HepG2 (cell line): ENCODE measurements around the gene NRBP1. TPM values are rescaled to one million over a fixed set of nuclear protein-coding genes. Genes with fewer than 3 reads are reported as not detected.

Experiments used
- BHLHE40 ChIP-seq: IDR thresholded peaks from 2 replicates; pipeline ENCODE4 v1.6.1; 2011; ENCODE audit warnings: low read length, improper control_type of control experiment
- DPF2 ChIP-seq: sonication (generic); formaldehyde crosslinking; IDR thresholded peaks from 2 replicates; pipeline ENCODE4 v1.4.0; 2020; ENCODE audit warnings: mild to moderate bottlenecking, low read depth, missing genetic modification reagents, borderline replicate concordance
- HDAC6 ChIP-seq: fragments of 200-600 bp; sonication (generic); IDR thresholded peaks from 2 replicates; pipeline ENCODE4 v1.7.0; 2017; ENCODE audit warnings: mild to moderate bottlenecking, antibody characterized with exemption, low read length, low read depth
- KLF11 ChIP-seq: IDR thresholded peaks from 2 replicates; pipeline ENCODE4 v1.6.1; 2016; ENCODE audit warnings: missing compliant biosample characterization
- NFIC ChIP-seq: IDR thresholded peaks from 2 replicates; pipeline ENCODE4 v1.6.1; 2012; ENCODE audit warnings: mild to moderate bottlenecking, low read length, inconsistent platforms
- NR2C2 ChIP-seq: sonication (generic); formaldehyde crosslinking; IDR thresholded peaks from 2 replicates; pipeline ENCODE4 v1.4.0; 2020; ENCODE audit warnings: missing genetic modification reagents, mild to moderate bottlenecking, moderate library complexity, borderline replicate concordance
- RBM39 ChIP-seq: fragments of 200-400 bp; formaldehyde crosslinking; IDR thresholded peaks from one replicate; pipeline ENCODE4 v1.6.1; 2018; ENCODE audit warnings: antibody characterized with exemption, mild to moderate bottlenecking, low read depth, low read length; ENCODE audit not compliant: poor library complexity, severe bottlenecking
- XRCC5 ChIP-seq: fragments of 200-400 bp; formaldehyde crosslinking; optimal IDR thresholded peaks from 2 replicates; pipeline ENCODE3; 2017; ENCODE audit warnings: mild to moderate bottlenecking, low read length
- ZNF136 ChIP-seq: sonication (generic); formaldehyde crosslinking; IDR thresholded peaks from 2 replicates; pipeline ENCODE4 v1.8.1; 2022; ENCODE audit warnings: low read depth, mild to moderate bottlenecking, moderate library complexity, missing genetic modification reagents
- ZNF3 ChIP-seq: IDR thresholded peaks from 2 replicates; pipeline ENCODE4 v1.7.0; 2017; ENCODE audit warnings: inconsistent platforms
- ZNF354B ChIP-seq: sonication (generic); formaldehyde crosslinking; IDR thresholded peaks from 2 replicates; pipeline ENCODE4 v1.8.0; 2022; ENCODE audit warnings: mild to moderate bottlenecking, missing genetic modification reagents
- polyA plus RNA-seq, 8 experiments: library from polyadenylated mRNA; depleted of rRNA in 3 of 8; stranded (reverse) in 7 of 8; unstranded in 1 of 8; fragments of >200 nt; fragmentation: Illumina TruSeq in 4 of 8; extraction: Trizol in 4 of 8; gene quantifications; 2 replicates each; pipeline versions ENCODE4 v1.2.1 to v1.2.3, GENCODE V29; 2011 to 2016; ENCODE audit warnings: low read depth in 4 of 8, missing spikeins in 1 of 8, mixed read lengths in 1 of 8; ENCODE audit not compliant: insufficient read depth in 1 of 8
- total RNA-seq, 5 experiments: library from RNA; depleted of rRNA; stranded (reverse); fragments of >200 nt; fragmentation: Illumina TruSeq; extraction: Trizol; gene quantifications; 2 replicates each; pipeline ENCODE4 v1.2.3, GENCODE V29; 2016; ENCODE audit warnings: low read depth in 1 of 5
- TF ChIP-seq, protein P1 (sequence below), 2 experiments: sonication (generic) in 1 of 2; formaldehyde crosslinking in 1 of 2; IDR thresholded peaks; 2 replicates each; pipeline versions ENCODE4 v1.4.0 to v1.6.1; 2016 to 2020; ENCODE audit warnings: borderline replicate concordance in 1 of 2, low read depth in 1 of 2, mild to moderate bottlenecking in 1 of 2, missing genetic modification reagents in 1 of 2
- TF ChIP-seq, protein P2 (sequence below): sonication (generic); formaldehyde crosslinking; IDR thresholded peaks from 2 replicates; pipeline ENCODE4 v1.4.0; 2020; ENCODE audit warnings: missing genetic modification reagents
- TF ChIP-seq, protein P3 (sequence below), 2 experiments: sonication (generic) in 1 of 2; formaldehyde crosslinking in 1 of 2; IDR thresholded peaks; 2 replicates each; pipeline versions ENCODE4 v1.4.0 to v1.6.1; 2018 to 2020; ENCODE audit warnings: missing genetic modification reagents in 2 of 2, borderline replicate concordance in 1 of 2, low read depth in 1 of 2, mild to moderate bottlenecking in 1 of 2, missing biosample characterization in 1 of 2
- TF ChIP-seq, protein P4 (sequence below): sonication (generic); formaldehyde crosslinking; IDR thresholded peaks from 2 replicates; pipeline ENCODE4 v1.5.0; 2020; ENCODE audit warnings: missing genetic modification reagents, mild to moderate bottlenecking, borderline replicate concordance
- TF ChIP-seq, protein P5 (sequence below): sonication (generic); formaldehyde crosslinking; IDR thresholded peaks from 2 replicates; pipeline ENCODE4 v1.4.0; 2020; ENCODE audit warnings: mild to moderate bottlenecking, missing genetic modification reagents

NRBP1 gene
- total and polyA plus RNA-seq, 2 of the 13 experiments (the other 11 are each of a cell fraction or from before 2014, with no cell fraction given), result 165 to 240 TPM

DNA sequence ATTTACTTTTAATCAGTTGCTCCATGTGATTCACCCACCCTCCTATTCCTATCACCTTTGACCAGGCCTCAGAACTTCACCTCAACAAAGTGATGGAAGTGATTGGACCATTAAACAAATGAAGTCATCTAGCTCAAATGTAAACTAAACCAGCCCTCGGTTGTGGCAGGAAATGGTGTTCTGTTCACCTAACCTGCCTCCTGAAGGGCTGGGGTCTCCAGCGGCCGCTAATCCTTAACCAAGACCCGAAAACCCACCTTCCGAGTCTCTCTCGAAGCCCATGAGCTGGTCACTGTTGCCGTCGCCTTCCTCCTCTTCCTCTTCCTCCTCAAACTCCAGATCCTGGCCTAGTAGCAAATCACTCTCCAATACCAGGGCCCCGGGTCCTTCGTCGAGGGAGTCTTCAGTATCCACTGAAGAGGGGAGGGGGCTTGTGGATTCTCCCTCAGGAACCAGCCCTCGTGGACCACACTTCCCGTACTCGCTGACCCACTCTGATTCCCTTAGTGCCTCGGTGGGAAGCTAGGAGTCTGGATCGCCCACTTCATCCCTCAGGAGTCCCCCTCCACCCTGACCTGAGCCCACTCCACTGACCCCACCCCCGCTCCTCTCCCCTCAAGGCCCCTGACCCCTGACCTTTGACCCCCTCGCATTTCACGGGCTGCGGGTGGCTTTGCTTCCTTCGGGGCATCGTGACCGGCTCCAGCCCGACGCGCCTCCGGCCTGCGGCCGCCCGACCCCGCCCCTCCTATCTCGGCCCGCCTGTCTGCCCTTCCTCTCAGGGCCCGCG is 48.4 kb upstream of the NRBP1 start (continued):
- TF ChIP-seq, protein P1, sequence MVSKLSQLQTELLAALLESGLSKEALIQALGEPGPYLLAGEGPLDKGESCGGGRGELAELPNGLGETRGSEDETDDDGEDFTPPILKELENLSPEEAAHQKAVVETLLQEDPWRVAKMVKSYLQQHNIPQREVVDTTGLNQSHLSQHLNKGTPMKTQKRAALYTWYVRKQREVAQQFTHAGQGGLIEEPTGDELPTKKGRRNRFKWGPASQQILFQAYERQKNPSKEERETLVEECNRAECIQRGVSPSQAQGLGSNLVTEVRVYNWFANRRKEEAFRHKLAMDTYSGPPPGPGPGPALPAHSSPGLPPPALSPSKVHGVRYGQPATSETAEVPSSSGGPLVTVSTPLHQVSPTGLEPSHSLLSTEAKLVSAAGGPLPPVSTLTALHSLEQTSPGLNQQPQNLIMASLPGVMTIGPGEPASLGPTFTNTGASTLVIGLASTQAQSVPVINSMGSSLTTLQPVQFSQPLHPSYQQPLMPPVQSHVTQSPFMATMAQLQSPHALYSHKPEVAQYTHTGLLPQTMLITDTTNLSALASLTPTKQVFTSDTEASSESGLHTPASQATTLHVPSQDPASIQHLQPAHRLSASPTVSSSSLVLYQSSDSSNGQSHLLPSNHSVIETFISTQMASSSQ (IDR thresholded peaks at IDR 0.05; ENCODE audit: low read depth), result no peak
- TF ChIP-seq, protein P1 (CRISPR knock-in tag; IDR thresholded peaks at IDR 0.05; ENCODE audit: borderline replicate concordance), result no peak
- no peak for TF ChIP-seq ZNF354B
- TF ChIP-seq, protein P2, sequence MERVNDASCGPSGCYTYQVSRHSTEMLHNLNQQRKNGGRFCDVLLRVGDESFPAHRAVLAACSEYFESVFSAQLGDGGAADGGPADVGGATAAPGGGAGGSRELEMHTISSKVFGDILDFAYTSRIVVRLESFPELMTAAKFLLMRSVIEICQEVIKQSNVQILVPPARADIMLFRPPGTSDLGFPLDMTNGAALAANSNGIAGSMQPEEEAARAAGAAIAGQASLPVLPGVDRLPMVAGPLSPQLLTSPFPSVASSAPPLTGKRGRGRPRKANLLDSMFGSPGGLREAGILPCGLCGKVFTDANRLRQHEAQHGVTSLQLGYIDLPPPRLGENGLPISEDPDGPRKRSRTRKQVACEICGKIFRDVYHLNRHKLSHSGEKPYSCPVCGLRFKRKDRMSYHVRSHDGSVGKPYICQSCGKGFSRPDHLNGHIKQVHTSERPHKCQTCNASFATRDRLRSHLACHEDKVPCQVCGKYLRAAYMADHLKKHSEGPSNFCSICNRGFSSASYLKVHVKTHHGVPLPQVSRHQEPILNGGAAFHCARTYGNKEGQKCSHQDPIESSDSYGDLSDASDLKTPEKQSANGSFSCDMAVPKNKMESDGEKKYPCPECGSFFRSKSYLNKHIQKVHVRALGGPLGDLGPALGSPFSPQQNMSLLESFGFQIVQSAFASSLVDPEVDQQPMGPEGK (CRISPR knock-in tag), result no peak
- TF ChIP-seq XRCC5, result no peak
- TF ChIP-seq DPF2 (CRISPR knock-in tag), result no peak
- no peak for TF ChIP-seq ZNF136 (CRISPR knock-in tag)
- TF ChIP-seq HDAC6, result no peak
- peak; percentile 44; the same call in 1 of the 2 replicates for TF ChIP-seq NFIC
- TF ChIP-seq ZNF3 (CRISPR knock-in tag), result no peak
- no peak for TF ChIP-seq RBM39
- TF ChIP-seq, protein P3, sequence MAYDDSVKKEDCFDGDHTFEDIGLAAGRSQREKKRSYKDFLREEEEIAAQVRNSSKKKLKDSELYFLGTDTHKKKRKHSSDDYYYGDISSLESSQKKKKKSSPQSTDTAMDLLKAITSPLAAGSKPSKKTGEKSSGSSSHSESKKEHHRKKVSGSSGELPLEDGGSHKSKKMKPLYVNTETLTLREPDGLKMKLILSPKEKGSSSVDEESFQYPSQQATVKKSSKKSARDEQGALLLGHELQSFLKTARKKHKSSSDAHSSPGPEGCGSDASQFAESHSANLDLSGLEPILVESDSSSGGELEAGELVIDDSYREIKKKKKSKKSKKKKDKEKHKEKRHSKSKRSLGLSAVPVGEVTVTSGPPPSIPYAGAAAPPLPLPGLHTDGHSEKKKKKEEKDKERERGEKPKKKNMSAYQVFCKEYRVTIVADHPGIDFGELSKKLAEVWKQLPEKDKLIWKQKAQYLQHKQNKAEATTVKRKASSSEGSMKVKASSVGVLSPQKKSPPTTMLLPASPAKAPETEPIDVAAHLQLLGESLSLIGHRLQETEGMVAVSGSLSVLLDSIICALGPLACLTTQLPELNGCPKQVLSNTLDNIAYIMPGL (CRISPR knock-in tag; IDR thresholded peaks at IDR 0.05; ENCODE audit: borderline replicate concordance in 1 of 2, low read depth in 1 of 2), result peak in 1 of 2 experiments; percentile 53; a peak in 1 of 4 replicates
- TF ChIP-seq BHLHE40, result no peak
- TF ChIP-seq NR2C2, result peak; percentile 98
- TF ChIP-seq KLF11 (CRISPR knock-in tag), result no peak; the same call in 1 of the 2 replicates
- TF ChIP-seq, protein P4, sequence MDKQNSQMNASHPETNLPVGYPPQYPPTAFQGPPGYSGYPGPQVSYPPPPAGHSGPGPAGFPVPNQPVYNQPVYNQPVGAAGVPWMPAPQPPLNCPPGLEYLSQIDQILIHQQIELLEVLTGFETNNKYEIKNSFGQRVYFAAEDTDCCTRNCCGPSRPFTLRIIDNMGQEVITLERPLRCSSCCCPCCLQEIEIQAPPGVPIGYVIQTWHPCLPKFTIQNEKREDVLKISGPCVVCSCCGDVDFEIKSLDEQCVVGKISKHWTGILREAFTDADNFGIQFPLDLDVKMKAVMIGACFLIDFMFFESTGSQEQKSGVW (CRISPR knock-in tag), result no peak
- TF ChIP-seq, protein P5, sequence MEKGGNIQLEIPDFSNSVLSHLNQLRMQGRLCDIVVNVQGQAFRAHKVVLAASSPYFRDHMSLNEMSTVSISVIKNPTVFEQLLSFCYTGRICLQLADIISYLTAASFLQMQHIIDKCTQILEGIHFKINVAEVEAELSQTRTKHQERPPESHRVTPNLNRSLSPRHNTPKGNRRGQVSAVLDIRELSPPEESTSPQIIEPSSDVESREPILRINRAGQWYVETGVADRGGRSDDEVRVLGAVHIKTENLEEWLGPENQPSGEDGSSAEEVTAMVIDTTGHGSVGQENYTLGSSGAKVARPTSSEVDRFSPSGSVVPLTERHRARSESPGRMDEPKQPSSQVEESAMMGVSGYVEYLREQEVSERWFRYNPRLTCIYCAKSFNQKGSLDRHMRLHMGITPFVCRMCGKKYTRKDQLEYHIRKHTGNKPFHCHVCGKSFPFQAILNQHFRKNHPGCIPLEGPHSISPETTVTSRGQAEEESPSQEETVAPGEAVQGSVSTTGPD, result no peak
